Aorta (tissue), 5 donors: ENCODE data around the gene PSAP. TPM values are rescaled to one million over a fixed set of nuclear protein-coding genes. Genes with fewer than 3 reads are reported as not detected.

ENCODE experiments used
- ATAC-seq: fragments of 200-7000 bp; cut with Tn5 transposase; one replicate; pipeline ENCODE4 v1.9.1; 2022; ENCODE audit warnings: moderate library complexity; ENCODE audit not compliant: low FRiP score
- DNase-seq, 2 donors: peaks; one replicate each; pipeline ENCODE4 v3.0.0-alpha.2; 2020
- H3K27ac ChIP-seq, 2 donors: one replicate each; pipeline ENCODE4 v1.5.1; 2013; ENCODE audit warnings: low read length in 2 of 2, mild to moderate bottlenecking in 2 of 2, moderate library complexity in 2 of 2, control low read depth in 1 of 2, inconsistent platforms in 1 of 2, low read depth in 1 of 2
- H3K27me3 ChIP-seq, 2 donors: one replicate each; pipeline ENCODE4 v1.6.1; 2013; ENCODE audit warnings: control low read depth in 1 of 2, low read length in 1 of 2, mild to moderate bottlenecking in 1 of 2, moderate library complexity in 1 of 2; ENCODE audit not compliant: insufficient read depth in 2 of 2, control insufficient read depth in 1 of 2
- H3K36me3 ChIP-seq, 2 donors: one replicate each; pipeline ENCODE4 v1.6.1; 2013; ENCODE audit warnings: control low read depth in 1 of 2, low read length in 1 of 2, mild to moderate bottlenecking in 1 of 2; ENCODE audit not compliant: insufficient read depth in 2 of 2, control insufficient read depth in 1 of 2
- H3K4me1 ChIP-seq, 2 donors: one replicate each; pipeline ENCODE4 v1.6.1; 2013; ENCODE audit warnings: low read length in 2 of 2, control low read depth in 1 of 2, mild to moderate bottlenecking in 1 of 2, moderate library complexity in 1 of 2; ENCODE audit not compliant: insufficient read depth in 2 of 2, control insufficient read depth in 1 of 2
- H3K4me3 ChIP-seq, 2 donors: one replicate each; pipeline ENCODE4 v1.5.1; 2013; ENCODE audit warnings: low read length in 2 of 2, control low read depth in 1 of 2, mild to moderate bottlenecking in 1 of 2
- H3K9me3 ChIP-seq: one replicate; pipeline ENCODE4 v1.6.1; 2013; ENCODE audit warnings: mild to moderate bottlenecking, low read length; ENCODE audit not compliant: control insufficient read depth
- WGBS, 2 donors: extraction: QIAGEN DNeasy Blood & Tissue Kit; methylation state at CpG; one replicate each; pipeline ENCODE4 v1.1.7; 2013; 5-methylcytosine and 5-hydroxymethylcytosine counted together
- intact Hi-C, 2 donors: fragments of 100-400 bp; cut with DNase I; formaldehyde crosslinking; loops; one replicate each; pipeline versions ENCODE4 v1.14.2 to v1.15.0; 2022
- polyA plus RNA-seq, 2 donors: library from polyadenylated mRNA; stranded (reverse); fragments of 200-250 nt; gene quantifications; one replicate each; pipeline ENCODE4 v1.2.3, GENCODE V29; 2013
- total RNA-seq, 2 donors: library from RNA; stranded (reverse); fragmentation: NEBNext Ultra II Directional; extraction: Animal tissue kit (Norgen Biotek cat#: 25700); gene quantifications; one replicate each; pipeline ENCODE4 v1.2.1, GENCODE V29; 2021
- donor health status: healthy with polysubstance abuse.
- donor health status: Bipolar disorder and iron deficiency.
- donor health status: DM: no; HTN: no; CAD: no.
- donor health status: DM: no; HTN: no; CAD: no.
- donor health status: DM: yes; HTN: yes; CAD: no.

PSAP gene
- total and polyA plus RNA-seq, 4 donors, result 698 to 1,176 (median 1,011) TPM

GRCh38 chr10:71842422-71842821 is 8.6 kb downstream of the PSAP start:
- ATAC-seq (no peak), DNase-seq (no peak)
- H3K27ac ChIP-seq, result no peak overlapping the region
- no peaks in the 10 kb centered on the region for H3K36me3 ChIP-seq
- intact Hi-C loops, result no loop called here
- H3K27me3 ChIP-seq, result no peaks in the 10 kb centered on the region
- H3K4me1 ChIP-seq, result no peaks in the 10 kb centered on the region
- H3K4me3 ChIP-seq, result no peak overlapping the region
- WGBS, 2 donors, result 72 to 90% methylated on average over 2 of the region's 2 CpGs
- H3K9me3 ChIP-seq, result no peaks in the 10 kb centered on the region

DNA sequence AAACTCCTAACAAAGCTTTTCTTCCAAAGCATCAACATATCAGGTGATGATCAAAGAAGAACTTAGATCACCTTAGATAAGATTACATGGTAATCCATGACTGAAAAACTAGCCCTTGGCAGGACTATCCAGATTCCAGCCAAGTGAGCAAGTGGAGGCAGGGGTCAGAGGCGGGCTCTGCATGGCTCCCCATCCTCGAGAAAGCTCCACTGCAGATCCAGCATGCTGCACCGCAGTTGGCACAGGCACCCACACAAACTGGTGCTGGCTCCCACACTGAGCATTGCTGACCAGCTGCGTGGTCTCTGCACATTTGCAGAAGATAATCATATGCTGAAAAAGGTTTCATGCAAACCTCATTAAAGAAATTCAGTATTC is 10.1 kb downstream of the PSAP start:
- no peak overlapping the region for H3K4me3 ChIP-seq
- H3K4me1 ChIP-seq, result peaks cover 0 to 4% of the 10 kb centered on the region in 2 donors

GRCh38 chr10:71840177-71840957 is 10.7 kb downstream of the PSAP start:
- Histone ChIP-seq H3K4me1 (peaks cover 0 to 4% of the 10 kb centered on the region in 2 donors), H3K9me3 (no peaks in the 10 kb centered on the region), H3K27ac (peak overlapping the region in 1 of 2 donors; percentile 8), H3K27me3 (no peaks in the 10 kb centered on the region), H3K4me3 (no peak overlapping the region), H3K36me3 (no peaks in the 10 kb centered on the region)
- ATAC-seq (no peak), DNase-seq (peak; percentile 89 to 91)
- intact Hi-C loops, result no loop called here
- WGBS, 2 donors, result 11 to 20% methylated on average over 6 of the region's 6 CpGs

More for the DNA sequence above, 10.1 kb downstream of the PSAP start:
- H3K27ac ChIP-seq, result no peak overlapping the region
- no peak for ATAC-seq
- DNase-seq, result peak; percentile 40 to 61
- intact Hi-C loops, result no loop called here
- 46 to 52% methylated on average over 4 of the region's 4 CpGs for WGBS, 2 donors
- H3K27me3 ChIP-seq, result no peaks in the 10 kb centered on the region
- no peaks in the 10 kb centered on the region for H3K36me3 ChIP-seq
- H3K9me3 ChIP-seq, result no peaks in the 10 kb centered on the region

DNA sequence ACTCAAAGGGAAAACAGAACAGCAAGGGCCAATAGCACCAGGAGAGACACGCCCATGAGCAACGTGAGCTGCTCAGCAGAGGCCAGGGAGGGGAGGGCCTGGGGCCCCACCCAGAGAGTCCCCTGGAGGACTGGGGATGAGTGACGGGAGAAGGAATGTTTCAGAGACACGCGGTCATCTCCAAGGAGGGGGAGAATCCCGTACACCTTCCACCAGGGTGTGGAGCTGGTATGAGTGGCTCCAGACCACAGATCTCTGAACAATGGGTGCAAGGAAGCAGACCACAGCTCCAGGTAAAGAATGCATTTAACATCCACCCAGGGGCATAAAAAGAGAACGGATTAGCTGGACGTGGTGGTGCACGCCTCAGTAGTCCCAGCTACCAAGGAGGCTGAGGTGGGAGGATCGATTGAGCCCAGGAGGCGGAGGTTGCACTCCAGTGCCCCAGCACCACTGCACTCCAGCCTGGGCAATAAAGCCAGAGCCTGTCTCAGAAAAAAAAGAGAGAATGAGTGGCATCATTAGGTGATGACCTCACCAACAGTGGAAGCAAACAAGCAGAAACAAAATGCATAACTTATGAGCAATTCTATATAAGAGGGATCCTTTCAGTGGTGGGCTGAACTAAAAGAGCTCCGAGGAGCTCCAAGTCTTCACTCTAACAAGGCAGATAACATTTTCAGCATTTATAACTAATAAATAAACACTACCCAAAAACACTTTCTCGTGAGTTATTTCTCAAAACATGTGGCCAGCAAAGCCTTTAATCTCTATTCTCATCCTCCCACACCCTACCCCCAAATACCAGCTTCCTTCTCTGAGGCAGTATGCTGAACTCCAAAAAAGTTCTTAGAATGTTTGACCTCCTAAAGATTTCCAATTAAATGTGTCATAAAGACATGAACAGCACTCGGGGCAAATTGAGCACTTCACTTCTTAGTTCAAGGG is 12.5 kb downstream of the PSAP start:
- WGBS, 2 donors, result 74 to 81% methylated on average over 14 of the region's 14 CpGs
- ATAC-seq, result no peak

DNA sequence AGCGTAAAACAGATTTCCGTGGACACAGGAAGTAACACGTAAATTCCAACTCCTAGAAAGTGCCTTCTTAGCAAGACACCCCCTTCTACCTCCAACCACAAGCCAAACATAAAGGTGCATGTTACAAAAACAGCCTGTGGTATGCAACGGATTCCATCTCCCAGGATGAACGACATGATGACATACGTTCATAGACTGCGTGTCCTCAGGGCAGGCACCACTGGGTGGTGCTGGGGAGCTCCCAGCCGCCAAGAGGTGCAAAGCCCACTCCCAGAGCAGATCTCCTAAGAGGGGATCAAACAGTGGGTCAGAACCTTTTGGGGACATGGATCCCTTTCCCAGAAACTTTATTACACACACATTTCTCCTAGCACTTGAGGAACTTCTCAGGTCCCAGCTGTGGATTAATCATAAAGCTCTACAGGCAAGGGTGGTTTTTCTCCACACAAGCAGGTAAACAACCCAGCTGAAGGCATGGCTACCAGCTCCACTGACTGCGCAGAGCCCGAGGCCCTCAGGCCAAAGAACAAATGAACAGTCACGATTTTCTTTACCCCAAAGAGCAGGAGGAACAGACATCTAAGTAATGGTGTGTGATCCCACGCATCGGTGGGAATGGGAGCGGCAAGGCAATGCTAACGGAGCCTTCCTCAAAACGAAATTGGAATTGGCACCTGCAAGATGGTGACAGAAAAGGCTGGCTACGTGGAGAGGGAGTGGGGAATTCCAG is 13.8 kb downstream of the PSAP start:
- DNase-seq (peak; percentile 35 to 46), ATAC-seq (no peak)
- WGBS, 2 donors, result 84 to 88% methylated on average over 17 of the region's 17 CpGs
- Histone ChIP-seq H3K27ac (peak overlapping the region in 1 of 2 donors; percentile 94), H3K4me3 (no peak overlapping the region), H3K27me3 (no peaks in the 10 kb centered on the region), H3K9me3 (no peaks in the 10 kb centered on the region), H3K4me1 (peaks cover 0 to 4% of the 10 kb centered on the region in 2 donors), H3K36me3 (no peaks in the 10 kb centered on the region)
- intact Hi-C loops, result no loop called here

More for the DNA sequence above, 12.5 kb downstream of the PSAP start:
- Histone ChIP-seq H3K27me3 (no peaks in the 10 kb centered on the region), H3K36me3 (no peaks in the 10 kb centered on the region), H3K27ac (no peak overlapping the region), H3K4me1 (peaks cover 0 to 4% of the 10 kb centered on the region in 2 donors), H3K4me3 (no peak overlapping the region), H3K9me3 (no peaks in the 10 kb centered on the region)
- intact Hi-C loops, result no loop called here
- DNase-seq, result peak; percentile 36 to 50

DNA sequence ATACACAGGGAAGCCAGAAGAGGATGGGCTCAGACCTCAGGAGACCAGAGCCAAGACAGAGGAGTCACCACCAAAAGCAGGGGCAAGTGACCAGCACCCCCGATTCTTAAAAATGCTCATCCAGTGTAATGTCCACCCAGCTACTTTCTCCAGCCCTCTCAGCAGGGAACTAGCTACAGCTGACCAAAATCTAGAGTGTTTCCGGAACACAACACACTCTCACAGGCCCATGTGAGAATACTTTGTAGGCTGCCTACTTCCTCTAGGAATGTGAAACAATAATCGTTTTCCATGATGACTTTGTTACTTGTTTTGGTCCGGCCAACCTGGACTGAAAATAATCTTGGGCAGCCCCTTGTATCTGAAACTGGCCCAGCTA is 14.5 kb downstream of the PSAP start:
- H3K27me3 ChIP-seq, result no peaks in the 10 kb centered on the region
- H3K36me3 ChIP-seq, result no peaks in the 10 kb centered on the region
- intact Hi-C loops, result no loop called here
- peak; percentile 57 for ATAC-seq
- no peak overlapping the region for H3K4me3 ChIP-seq
- 53 to 56% methylated on average over 4 of the region's 4 CpGs for WGBS, 2 donors
- H3K4me1 ChIP-seq, result peaks cover 0 to 4% of the 10 kb centered on the region in 2 donors
- no peaks in the 10 kb centered on the region for H3K9me3 ChIP-seq
- DNase-seq, result no peak
- H3K27ac ChIP-seq, result peak overlapping the region in 1 of 2 donors; percentile 94

DNA sequence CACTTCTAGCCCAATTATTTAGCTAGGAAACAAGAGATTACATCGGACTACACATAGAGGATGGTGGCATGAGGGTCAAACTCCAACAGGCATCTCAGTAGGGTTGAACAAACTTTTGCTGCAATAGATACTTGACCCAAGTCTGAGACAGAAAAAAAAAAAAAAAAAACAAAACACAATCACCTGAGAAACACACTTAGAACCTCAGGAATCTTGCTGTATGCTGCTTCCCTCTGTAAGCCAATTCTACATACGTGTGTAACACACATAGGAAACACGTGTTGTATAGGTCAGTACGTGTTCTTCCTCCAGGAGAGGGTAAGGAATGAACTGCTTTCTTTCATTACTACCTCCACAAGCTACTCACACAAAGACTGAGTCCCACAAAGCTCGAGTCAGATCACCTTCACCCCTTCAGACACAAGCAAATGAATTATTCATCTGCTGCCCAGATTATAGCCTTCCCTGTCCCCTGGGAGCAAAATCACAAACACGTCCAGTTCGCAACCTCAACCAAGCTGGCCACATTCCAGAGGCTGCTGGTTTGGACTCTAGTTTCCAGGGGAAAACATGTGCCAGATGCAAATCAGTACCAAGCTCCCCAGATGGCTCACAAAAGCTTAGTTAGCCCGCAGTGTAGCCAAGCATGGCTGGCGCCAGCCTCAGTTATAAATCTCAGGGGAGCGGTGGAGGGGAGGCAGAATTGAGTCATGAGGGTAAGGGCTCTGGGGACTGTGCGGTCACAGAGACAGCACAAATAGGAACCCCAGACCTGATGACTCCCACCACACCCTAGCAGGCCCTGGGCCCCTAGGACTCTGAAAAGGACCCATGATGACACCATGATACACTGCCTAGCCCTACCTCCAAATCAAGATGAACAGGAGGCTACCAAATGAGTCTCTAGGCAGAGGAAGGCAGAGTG is 15.1 kb downstream of the PSAP start:
- Histone ChIP-seq H3K4me1 (peaks cover 0 to 4% of the 10 kb centered on the region in 2 donors), H3K4me3 (no peak overlapping the region), H3K36me3 (peaks cover 2 to 4% of the 10 kb centered on the region in 2 donors), H3K27ac (peak overlapping the region in 1 of 2 donors; percentile 94), H3K9me3 (no peaks in the 10 kb centered on the region), H3K27me3 (no peaks in the 10 kb centered on the region)
- DNase-seq (peak; percentile 90 to 92), ATAC-seq (peak; percentile 88)
- 12 to 17% methylated on average over 11 of the region's 11 CpGs for WGBS, 2 donors
- intact Hi-C loops, result no loop called here
